HG03575 (cell line): ENCODE measurements around the gene MRC1.

Source experiments
- ATAC-seq: cut with Tn5 transposase; IDR thresholded peaks from one replicate; pipeline ENCODE4 v1.9.1; 2021; ENCODE audit not compliant: unreplicated experiment, insufficient number of reproducible peaks, low FRiP score; ENCODE audit errors: extremely low read depth

Gene MRC1

GRCh38 chr10:17793823-17794644 is 15.1 kb upstream of the MRC1 start:
- ATAC-seq = no peak

- no peak for ATAC-seq
These were observed 14.1 kb upstream of the MRC1 start for GRCh38 chr10:17795083-17795482.

- ATAC-seq = no peak
These were observed 13.1 kb upstream of the MRC1 start for GRCh38 chr10:17795813-17796594.

- no peak for ATAC-seq
These were observed 7.6 kb upstream of the MRC1 start for GRCh38 chr10:17801507-17801906.

GRCh38 chr10:17802350-17802749 is 6.8 kb upstream of the MRC1 start:
- no peak for ATAC-seq

- no peak for ATAC-seq
These were observed 6.2 kb upstream of the MRC1 start for GRCh38 chr10:17802976-17803375.

GRCh38 chr10:17805330-17805729 is 3.8 kb upstream of the MRC1 start:
- no peak for ATAC-seq

- ATAC-seq = no peak
These were observed 3.1 kb upstream of the MRC1 start for GRCh38 chr10:17805921-17806577.

GRCh38 chr10:17811146-17811865 is 2.2 kb downstream of the MRC1 start:
- ATAC-seq = no peak

GRCh38 chr10:17814973-17815372 is 5.8 kb downstream of the MRC1 start:
- no peak for ATAC-seq

- no peak for ATAC-seq
These were observed 7.1 kb downstream of the MRC1 start for GRCh38 chr10:17816199-17816598.

GRCh38 chr10:17817316-17817715 is 8.2 kb downstream of the MRC1 start:
- no peak for ATAC-seq

GRCh38 chr10:17817790-17818189 is 8.6 kb downstream of the MRC1 start:
- no peak for ATAC-seq

GRCh38 chr10:17819836-17820235 is 10.7 kb downstream of the MRC1 start:
- ATAC-seq = no peak

- ATAC-seq = no peak
These were observed 11.8 kb downstream of the MRC1 start for GRCh38 chr10:17820943-17821342.

GRCh38 chr10:17821893-17822292 is 12.7 kb downstream of the MRC1 start:
- ATAC-seq = no peak

- ATAC-seq = no peak
These were observed 22.2 kb downstream of the MRC1 start for GRCh38 chr10:17831341-17831740.

GRCh38 chr10:17831896-17832295 is 22.7 kb downstream of the MRC1 start:
- no peak for ATAC-seq

GRCh38 chr10:17833656-17834055 is 24.5 kb downstream of the MRC1 start:
- ATAC-seq = no peak
